IPS-18a (cell line): ENCODE measurements around the gene MT1H.
"Not testable (repeated sequence)": the region's sequence is repeated elsewhere in the genome, so short reads cannot be mapped to it uniquely, and the experiment has no call there.

ENCODE experiments used
- H3K27ac ChIP-seq: one replicate; pipeline ENCODE4 v1.5.1; 2013; ENCODE audit warnings: low read length
- H3K27me3 ChIP-seq: one replicate; pipeline ENCODE4 v1.6.1; 2013; ENCODE audit warnings: mild to moderate bottlenecking, low read length; ENCODE audit not compliant: control insufficient read depth, insufficient read depth
- H3K36me3 ChIP-seq: one replicate; pipeline ENCODE4 v1.6.1; 2013; ENCODE audit warnings: low read depth, low read length; ENCODE audit not compliant: control insufficient read depth
- H3K4me1 ChIP-seq: one replicate; pipeline ENCODE4 v1.6.1; 2013; ENCODE audit warnings: low read depth, low read length; ENCODE audit not compliant: control insufficient read depth
- H3K4me3 ChIP-seq: one replicate; pipeline ENCODE4 v1.5.1; 2013; ENCODE audit warnings: low read length
- H3K9ac ChIP-seq: one replicate; pipeline ENCODE4 v1.6.1; 2013; ENCODE audit warnings: mild to moderate bottlenecking, low read length, moderate library complexity
- H3K9me3 ChIP-seq: one replicate; pipeline ENCODE4 v1.6.1; 2013; ENCODE audit warnings: low read depth, low read length; ENCODE audit not compliant: control insufficient read depth

Gene MT1H

GRCh38 chr16:56669005-56669839 lies at the start of gene MT1H:
Gene MT1H (plus strand): TSS chr16:56669814. CDS start chr16:56669885, 71 bp downstream.
- no peak within 1 kb of the TSS for H3K9ac ChIP-seq
- peaks cover 85% of the 10 kb centered on the region for H3K27me3 ChIP-seq

GRCh38 chr16:56620339-56620897 lies 49.2 kb upstream of the MT1H start:
- Histone ChIP-seq H3K36me3 (no peaks in the 10 kb centered on the region), H3K27me3 (peaks cover 100% of the 10 kb centered on the region)

More at GRCh38 chr16:56669005-56669839, at the start of gene MT1H:
- peaks cover under 1% of the 10 kb centered on the region for H3K4me1 ChIP-seq
- no peaks in the 10 kb centered on the region for H3K9me3 ChIP-seq
- H3K36me3 ChIP-seq: no peaks in the 10 kb centered on the region
- H3K4me3 ChIP-seq: no peak within 1 kb of the TSS
- H3K27ac ChIP-seq: no peak within 1 kb of the TSS

GRCh38 chr16:56621665-56622445 lies 47.8 kb upstream of the MT1H start:
- not testable (repeated sequence) for H3K4me3 ChIP-seq, H3K9ac ChIP-seq, H3K27ac ChIP-seq, H3K36me3 ChIP-seq, H3K9me3 ChIP-seq
- peaks cover 25% of the 10 kb centered on the region for H3K4me1 ChIP-seq
- peaks cover 100% of the 10 kb centered on the region for H3K27me3 ChIP-seq

More at GRCh38 chr16:56620339-56620897, 49.2 kb upstream of the MT1H start:
- Histone ChIP-seq H3K9ac (no peak overlapping the region), H3K27ac (no peak overlapping the region), H3K4me1 (peaks cover 18% of the 10 kb centered on the region), H3K9me3 (no peaks in the 10 kb centered on the region), H3K4me3 (no peak overlapping the region)

- H3K9me3 ChIP-seq, H3K4me3 ChIP-seq, H3K27ac ChIP-seq, H3K9ac ChIP-seq, H3K36me3 ChIP-seq: not testable (repeated sequence)
- peaks cover 100% of the 10 kb centered on the region for H3K27me3 ChIP-seq
- H3K4me1 ChIP-seq: peaks cover 21% of the 10 kb centered on the region
These were observed 46.4 kb upstream of the MT1H start for GRCh38 chr16:56623184-56623583.

GRCh38 chr16:56623637-56624036 lies 46.0 kb upstream of the MT1H start:
- no peaks in the 10 kb centered on the region for H3K9me3 ChIP-seq
- peaks cover 100% of the 10 kb centered on the region for H3K27me3 ChIP-seq
- no peak overlapping the region for H3K4me3 ChIP-seq
- no peak overlapping the region for H3K9ac ChIP-seq
- H3K4me1 ChIP-seq: peaks cover 20% of the 10 kb centered on the region
- no peak overlapping the region for H3K27ac ChIP-seq
- no peaks in the 10 kb centered on the region for H3K36me3 ChIP-seq

- H3K27me3 ChIP-seq: peaks cover 100% of the 10 kb centered on the region
- peaks cover 20% of the 10 kb centered on the region for H3K4me1 ChIP-seq
- H3K9ac ChIP-seq: peak within 1 kb of the TSS; percentile 8
- H3K27ac ChIP-seq: no peak within 1 kb of the TSS
- H3K4me3 ChIP-seq: peak within 1 kb of the TSS; percentile 60
- H3K36me3 ChIP-seq: no peaks in the 10 kb centered on the region
- H3K9me3 ChIP-seq: no peaks in the 10 kb centered on the region
These were observed 44.3 kb upstream of the MT1H start, which contains the start of gene MT1E for GRCh38 chr16:56625140-56625942. Gene MT1E (plus strand): TSS chr16:56625781. CDS start chr16:56625852, 71 bp downstream.

- Histone ChIP-seq H3K4me3 (peak overlapping the region; percentile 60), H3K9ac (peak overlapping the region; percentile 8), H3K9me3 (no peaks in the 10 kb centered on the region), H3K27me3 (peaks cover 100% of the 10 kb centered on the region), H3K27ac (no peak overlapping the region), H3K36me3 (no peaks in the 10 kb centered on the region), H3K4me1 (peaks cover 19% of the 10 kb centered on the region)
These were observed 43.5 kb upstream of the MT1H start for GRCh38 chr16:56625943-56626654.

GRCh38 chr16:56626685-56627084 lies 42.9 kb upstream of the MT1H start:
- H3K27me3 ChIP-seq: peaks cover 100% of the 10 kb centered on the region
- peaks cover 13% of the 10 kb centered on the region for H3K4me1 ChIP-seq
- H3K36me3 ChIP-seq: no peaks in the 10 kb centered on the region
- no peaks in the 10 kb centered on the region for H3K9me3 ChIP-seq
- H3K9ac ChIP-seq: no peak overlapping the region
- H3K4me3 ChIP-seq: no peak overlapping the region
- H3K27ac ChIP-seq: no peak overlapping the region

- no peak overlapping the region for H3K27ac ChIP-seq
- H3K27me3 ChIP-seq: peaks cover 100% of the 10 kb centered on the region
These were observed 40.9 kb upstream of the MT1H start for GRCh38 chr16:56628486-56629350.

GRCh38 chr16:56629531-56629930 lies 40.1 kb upstream of the MT1H start:
- Histone ChIP-seq H3K9me3 (no peaks in the 10 kb centered on the region), H3K27me3 (peaks cover 100% of the 10 kb centered on the region), H3K4me3 (no peak overlapping the region), H3K36me3 (no peaks in the 10 kb centered on the region), H3K9ac (no peak overlapping the region), H3K27ac (no peak overlapping the region), H3K4me1 (peaks cover 12% of the 10 kb centered on the region)

More at GRCh38 chr16:56628486-56629350, 40.9 kb upstream of the MT1H start:
- Histone ChIP-seq H3K4me3 (no peak overlapping the region), H3K9me3 (no peaks in the 10 kb centered on the region), H3K9ac (no peak overlapping the region), H3K4me1 (peaks cover 12% of the 10 kb centered on the region), H3K36me3 (no peaks in the 10 kb centered on the region)
